HG03354 (cell line): Measurements from ENCODE around the gene MGAT4A.

Experiments used
- ATAC-seq: cut with Tn5 transposase; IDR thresholded peaks from one replicate; pipeline ENCODE4 v1.9.1; 2021; ENCODE audit warnings: mild to moderate bottlenecking; ENCODE audit not compliant: unreplicated experiment, poor library complexity, severe bottlenecking

Gene MGAT4A

DNA sequence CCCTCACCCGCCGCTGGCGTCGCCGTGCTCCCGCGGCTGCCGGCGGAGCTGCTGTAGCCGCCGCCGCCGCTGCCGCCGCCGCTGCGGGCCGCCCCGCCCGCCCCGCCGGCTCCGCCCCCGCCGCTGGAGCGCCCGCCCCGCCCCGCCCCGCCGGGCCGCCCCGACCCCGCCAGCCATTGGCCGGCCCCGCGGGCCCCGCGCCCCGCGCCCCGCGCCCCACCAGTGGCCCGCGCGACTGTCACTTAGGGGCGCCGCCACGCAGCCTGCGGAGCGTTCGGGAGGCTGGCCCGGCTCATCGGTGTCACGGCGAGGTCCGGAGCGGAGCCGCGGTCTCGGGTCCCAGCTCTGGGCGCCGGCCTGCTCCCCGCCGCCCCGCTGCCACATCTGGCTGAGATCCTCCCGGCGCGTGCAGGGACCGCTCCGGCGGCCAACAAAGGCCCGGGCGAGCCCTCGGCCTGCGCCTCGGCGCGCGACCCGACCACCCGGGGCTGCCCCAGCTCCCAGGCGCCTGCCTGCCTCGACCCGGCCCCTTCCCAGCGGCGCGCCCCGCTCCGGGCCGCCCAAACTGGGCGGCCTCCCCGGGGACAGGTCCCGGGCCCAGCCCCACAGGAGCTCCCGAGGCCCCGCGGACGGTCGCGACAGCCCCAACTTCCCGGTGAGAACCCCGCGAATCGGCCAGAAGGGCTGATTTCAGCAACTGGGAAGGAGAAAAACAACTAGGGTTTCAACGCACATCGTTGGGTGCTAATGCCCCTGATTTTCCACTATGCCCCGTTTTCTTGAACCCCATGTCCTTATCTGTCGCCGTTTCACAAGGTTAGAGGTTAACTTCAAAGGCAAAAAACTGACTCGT lies at the start of gene MGAT4A:
TSS of gene MGAT4A (minus strand) at position 92 of the 853 bp plus-strand sequence. CDS start 4,800 bp downstream, outside the sequence.
- ATAC-seq: peak; percentile 85

DNA sequence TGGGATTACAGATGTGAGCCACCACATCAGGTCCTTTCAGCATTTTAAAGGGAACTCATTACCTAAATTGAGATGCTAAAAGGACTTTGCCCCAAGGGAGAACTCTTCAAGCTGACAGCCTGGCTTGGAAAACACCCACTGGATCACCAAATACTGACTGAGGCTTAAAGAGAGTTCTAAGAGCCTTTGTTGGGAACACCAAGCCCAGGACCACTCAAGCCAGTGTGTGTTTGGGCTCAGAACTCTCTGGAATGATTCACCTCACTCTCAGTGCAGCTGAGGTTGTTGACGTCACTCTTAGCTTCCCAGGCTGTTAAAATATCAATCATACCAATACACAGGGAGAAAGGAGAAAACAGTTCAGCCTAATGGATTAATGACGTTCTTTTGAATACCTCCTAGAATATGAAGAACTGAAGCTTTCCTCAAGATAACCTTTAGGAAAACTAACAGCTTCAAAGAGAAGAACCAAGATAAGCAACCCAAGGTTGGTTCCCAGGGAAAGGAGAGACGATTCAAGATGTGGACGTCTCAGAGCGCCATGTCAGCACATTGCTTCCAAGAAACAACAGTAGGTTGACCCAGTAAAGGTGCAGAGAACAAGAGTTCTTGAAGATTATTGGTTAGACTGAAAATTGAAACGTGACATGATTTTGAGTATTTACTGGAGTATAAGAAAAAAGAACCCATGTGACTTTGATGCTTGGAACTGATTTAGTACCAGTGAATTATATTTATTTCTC lies 48.0 kb upstream of the MGAT4A start:
- no peak for ATAC-seq

- ATAC-seq: no peak
These were observed 47.2 kb upstream of the MGAT4A start for GRCh38 chr2:98778151-98778550.

DNA sequence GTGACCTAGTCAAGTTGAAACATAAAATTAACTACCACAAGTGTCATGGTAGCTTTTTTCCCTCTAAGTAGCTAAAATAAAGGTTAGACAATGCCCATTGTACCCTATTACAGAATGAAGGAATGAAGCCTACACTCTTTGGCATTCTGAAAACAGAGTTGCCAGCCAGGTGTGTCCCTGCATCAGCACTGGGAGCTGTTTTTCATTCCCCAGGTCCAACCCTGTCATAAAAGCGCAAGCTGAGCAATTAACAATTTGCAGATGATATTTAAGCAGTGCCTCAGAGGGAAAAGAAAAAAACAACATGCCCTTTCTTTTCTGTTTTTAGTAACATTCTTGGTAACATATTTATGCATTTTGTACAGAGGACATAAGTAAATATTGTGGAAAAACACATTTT lies 46.8 kb upstream of the MGAT4A start:
- no peak for ATAC-seq

DNA sequence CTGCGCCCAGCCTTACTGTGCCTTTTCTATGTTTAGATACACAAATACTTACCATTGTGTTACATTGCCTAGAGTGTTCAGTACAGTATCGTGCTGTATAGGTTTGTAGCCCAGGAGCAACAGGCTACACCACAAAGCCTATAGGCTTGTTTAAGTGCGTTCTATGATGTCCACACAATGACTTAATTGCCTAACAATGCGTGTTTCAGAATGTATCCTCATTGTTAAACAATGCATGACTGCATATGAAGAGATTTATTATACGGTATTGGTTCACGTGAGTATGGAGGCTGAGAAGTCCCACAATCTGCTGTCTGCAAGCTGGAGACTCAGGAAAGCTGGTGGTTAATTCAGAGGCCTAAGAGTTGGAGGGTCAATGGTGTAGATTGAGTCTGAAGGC lies 46.1 kb upstream of the MGAT4A start:
- ATAC-seq: no peak

GRCh38 chr2:98776136-98776535 lies 45.2 kb upstream of the MGAT4A start:
- no peak for ATAC-seq

DNA sequence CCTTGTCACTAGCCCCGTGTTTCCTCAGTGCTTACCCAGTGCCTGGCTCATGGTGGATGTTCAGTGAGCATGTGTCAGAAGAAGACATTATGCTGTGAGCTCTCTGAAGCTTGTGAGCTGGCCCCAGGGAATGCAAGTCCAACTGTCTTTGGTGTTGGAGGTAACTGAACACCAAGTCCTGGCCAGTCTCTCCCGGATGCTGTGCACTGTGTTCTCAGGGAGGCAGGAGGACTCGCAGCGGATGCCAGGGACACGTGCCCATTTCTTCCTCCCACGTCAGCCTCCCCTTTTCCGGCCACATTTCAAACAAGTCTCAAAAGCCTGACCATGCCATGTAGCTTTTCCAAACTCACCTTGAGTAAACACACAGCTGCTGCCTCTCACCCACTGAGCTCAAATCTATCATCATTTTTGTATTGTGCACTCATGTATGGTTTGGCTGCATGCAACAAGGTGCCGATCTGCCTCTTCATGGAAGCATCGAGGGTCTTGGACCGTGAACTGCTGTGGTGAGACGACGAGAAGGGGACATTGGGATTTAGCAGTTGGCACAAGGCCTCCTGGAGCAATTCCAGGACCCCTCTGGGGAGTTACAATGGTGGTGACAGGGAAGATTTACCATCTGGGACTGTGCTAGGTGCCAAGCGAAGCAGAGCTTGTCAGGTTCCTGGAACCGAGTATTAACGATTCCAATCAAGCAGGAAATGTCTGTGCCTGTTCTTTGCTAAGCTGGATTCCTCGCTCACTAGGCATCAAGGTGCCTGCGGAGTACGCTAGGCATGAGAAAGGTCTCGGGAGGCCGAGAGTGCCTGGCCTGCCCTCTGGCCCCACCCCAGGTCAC lies 44.4 kb upstream of the MGAT4A start:
- no peak for ATAC-seq

DNA sequence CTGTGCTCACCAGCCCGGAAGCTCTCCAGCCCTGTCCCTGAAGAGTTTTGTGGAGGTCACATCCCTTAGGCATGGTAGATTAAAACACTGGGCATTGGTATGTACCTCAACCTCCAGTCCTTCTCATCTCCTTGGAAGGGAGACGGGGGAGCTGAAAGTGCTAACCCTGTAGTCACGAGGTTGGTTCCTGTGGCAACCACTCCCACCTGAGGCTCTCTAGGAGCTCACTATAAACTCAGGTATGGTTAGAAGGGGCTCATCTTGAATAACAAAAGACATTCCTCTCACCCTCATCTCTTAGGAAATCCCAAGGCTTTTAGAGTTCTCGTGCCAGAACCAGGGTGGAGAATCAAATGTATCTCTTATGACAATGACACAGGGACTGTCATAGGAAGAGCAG lies 43.0 kb upstream of the MGAT4A start:
- no peak for ATAC-seq

DNA sequence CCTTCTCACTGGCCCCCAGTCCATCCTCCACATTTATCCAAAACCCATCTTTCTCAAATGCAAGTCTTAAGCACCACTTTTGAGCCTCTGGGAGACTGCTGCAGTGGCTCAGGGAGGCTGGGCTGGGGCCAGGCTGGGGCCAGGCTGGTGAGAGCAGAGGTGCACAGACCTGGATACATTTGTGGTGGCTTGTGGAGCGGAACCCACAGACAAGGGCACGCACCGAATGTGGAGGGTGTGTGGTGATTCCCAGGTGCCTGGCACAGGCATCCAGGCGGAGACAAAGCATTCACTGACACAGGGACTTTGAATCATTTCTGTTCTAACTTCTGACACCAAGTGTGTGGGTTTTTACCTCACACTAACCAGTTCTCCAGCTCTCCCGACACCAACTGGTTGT lies 42.2 kb upstream of the MGAT4A start:
- no peak for ATAC-seq

DNA sequence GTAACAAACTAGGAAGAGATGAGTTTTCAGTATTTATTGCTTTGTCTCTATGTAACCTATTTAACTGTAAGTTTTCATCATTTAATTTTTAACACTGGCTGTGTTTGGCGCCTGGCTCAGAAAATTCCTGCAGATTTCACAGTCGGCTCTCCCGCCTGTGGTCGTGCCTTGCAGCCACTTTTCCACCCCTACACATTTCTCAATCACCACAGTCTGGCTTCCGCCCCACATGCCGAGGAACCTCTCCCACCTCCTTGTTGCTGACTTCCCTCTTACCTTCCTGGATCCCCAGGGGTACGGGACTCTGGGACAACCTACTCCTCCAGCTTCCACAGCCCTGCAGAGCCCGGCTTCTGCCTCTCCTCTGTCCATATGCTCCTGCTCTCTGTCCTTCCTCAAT lies 41.6 kb upstream of the MGAT4A start:
- no peak for ATAC-seq

- ATAC-seq: no peak
These were observed 41.0 kb upstream of the MGAT4A start for GRCh38 chr2:98771721-98772524.

DNA sequence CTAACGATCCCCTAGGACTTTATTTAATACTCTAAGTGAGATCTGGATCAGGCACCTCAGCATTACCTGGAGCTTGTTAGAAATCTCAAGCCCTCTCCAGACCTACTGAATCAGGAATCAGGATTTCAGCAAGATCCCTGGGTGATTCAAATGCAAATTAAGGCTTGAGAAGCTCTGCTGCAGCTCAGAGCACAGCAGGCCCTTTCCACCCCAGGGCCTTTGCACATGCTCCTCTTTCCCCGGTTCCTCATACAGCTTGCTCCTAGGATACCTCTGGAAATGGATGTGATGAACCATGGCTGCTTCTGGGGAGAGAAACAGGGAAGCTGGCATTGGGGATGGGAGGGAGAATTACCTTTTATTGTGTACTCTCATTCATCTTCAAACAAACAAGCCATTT lies 40.3 kb upstream of the MGAT4A start:
- ATAC-seq: no peak

GRCh38 chr2:98769784-98770183 lies 38.9 kb upstream of the MGAT4A start:
- ATAC-seq: no peak

GRCh38 chr2:98769114-98769476 lies 38.2 kb upstream of the MGAT4A start:
- no peak for ATAC-seq

DNA sequence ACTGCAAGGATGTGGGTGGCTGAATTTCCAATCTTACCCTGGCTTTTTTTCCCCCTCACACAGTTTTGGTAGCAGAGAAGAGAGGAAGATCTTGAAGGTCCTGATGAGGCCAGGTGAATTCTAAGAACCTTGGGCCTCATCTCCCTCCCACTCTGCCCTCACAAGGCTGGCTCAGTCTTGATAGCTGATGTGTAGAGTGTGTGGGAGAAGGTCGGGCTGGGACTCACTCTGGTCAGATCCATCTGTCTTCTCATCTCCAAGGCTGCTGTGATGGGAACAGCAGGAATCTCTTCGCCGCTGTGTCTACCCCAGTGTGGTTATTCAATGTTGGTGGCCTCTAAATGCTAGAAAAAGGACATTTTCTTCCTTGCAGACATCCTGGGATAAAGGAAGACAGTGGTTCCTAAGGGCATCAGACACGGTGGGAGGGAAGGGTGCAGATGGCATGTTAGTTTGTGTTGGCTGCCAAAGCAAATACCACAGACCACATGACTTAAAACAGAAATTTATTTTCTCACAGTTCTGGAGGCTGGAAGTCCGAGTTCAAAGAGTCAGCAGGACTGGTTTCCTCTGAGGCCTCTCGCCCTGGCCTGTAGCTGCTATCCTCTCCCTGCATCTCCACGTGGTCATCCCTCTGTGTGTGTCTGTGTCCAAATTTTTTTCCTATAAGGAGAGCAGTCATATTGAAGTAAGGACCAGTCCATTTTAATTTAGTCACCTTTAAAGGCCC lies 37.6 kb upstream of the MGAT4A start:
- ATAC-seq: no peak

- no peak for ATAC-seq
These were observed 33.6 kb upstream of the MGAT4A start for GRCh38 chr2:98764499-98764898.

DNA sequence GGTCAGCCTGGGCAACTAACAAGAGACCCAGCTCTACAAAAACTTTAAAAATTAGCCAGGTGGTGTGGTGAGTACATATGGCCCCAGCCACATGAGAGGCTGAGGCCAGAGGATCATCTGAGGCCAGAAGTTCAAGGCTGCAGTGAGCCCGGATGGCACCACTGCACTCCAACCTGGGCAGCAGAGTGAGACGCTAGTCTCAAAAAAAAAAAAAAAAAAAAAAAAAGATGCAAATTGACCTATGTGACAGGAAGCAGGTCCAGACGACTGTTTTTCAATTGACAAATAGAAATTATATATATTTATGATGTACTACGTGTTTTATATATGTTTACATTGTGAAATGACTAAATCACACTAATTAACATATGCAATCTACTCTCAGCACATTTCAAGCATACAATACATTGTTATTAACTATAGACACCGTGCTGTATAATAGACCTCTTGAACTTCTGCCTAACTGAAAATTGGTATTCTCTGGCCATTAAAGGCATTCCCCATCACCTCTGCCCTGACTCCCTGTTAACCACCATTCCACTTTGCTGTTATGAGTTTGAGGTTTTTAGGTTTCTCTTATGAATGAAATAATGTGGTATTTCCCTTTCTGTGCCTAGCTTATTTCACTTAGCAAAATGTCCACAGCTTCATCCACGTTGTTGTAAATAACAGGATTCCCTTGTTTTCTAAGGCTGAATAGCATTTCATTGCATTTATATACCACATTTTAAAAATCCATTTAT lies 32.4 kb upstream of the MGAT4A start:
- no peak for ATAC-seq

DNA sequence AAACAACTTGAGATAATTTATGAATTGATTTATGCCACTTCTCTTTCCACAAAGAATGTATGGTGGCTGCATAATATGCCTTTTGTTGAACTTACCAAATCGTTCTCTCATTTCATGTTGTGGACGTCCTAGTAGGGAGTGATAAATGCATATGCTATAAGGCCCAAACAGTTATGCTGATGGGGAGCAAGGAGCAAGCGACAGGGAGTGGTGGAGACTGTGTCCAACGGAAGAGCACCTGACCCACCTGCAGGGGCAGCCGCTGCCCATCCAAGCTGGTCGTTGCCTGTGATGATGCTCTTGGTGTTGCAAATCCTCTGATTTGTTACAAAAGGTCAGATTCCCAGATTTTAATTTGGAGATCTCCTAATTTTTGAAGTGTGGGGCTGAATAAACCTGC lies 31.0 kb upstream of the MGAT4A start:
- no peak for ATAC-seq
